ENCODE results near the gene CCDC197.

DNA sequence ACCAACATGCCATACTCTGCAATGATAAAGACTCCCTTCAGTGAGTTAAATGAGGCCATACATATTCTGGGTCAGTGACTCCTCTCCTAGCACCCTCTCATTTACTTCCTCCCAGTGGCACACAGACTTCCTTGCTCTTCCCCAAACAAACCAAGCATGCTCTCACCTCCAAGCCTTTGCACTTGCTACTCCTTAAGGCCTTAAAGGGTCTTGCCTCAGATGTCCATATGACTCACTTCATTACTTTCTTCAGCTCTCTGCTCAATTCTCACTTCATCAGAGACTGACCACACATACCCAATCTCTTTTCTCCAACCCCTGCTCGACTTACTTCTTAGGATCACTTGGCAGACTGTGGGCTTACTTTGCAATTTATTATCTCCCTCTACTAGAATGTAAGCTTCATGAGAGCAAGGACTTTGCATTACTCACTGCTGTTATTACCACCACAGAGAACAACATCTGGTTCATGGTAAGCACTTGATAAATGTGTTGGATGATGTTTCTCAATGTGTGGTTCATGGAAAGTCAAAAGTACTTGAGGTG is 61.1 kb downstream of the CCDC197 start:
- TF ChIP-seq, protein P1, sequence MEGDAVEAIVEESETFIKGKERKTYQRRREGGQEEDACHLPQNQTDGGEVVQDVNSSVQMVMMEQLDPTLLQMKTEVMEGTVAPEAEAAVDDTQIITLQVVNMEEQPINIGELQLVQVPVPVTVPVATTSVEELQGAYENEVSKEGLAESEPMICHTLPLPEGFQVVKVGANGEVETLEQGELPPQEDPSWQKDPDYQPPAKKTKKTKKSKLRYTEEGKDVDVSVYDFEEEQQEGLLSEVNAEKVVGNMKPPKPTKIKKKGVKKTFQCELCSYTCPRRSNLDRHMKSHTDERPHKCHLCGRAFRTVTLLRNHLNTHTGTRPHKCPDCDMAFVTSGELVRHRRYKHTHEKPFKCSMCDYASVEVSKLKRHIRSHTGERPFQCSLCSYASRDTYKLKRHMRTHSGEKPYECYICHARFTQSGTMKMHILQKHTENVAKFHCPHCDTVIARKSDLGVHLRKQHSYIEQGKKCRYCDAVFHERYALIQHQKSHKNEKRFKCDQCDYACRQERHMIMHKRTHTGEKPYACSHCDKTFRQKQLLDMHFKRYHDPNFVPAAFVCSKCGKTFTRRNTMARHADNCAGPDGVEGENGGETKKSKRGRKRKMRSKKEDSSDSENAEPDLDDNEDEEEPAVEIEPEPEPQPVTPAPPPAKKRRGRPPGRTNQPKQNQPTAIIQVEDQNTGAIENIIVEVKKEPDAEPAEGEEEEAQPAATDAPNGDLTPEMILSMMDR (IDR thresholded peaks at IDR 0.05 in 2 of 3, conservative IDR thresholded peaks at IDR 0.05 in 1 of 3; ENCODE audit: insufficient read depth in 2 of 3, low read depth in 1 of 3, low read length in 3 of 3), result no peak
- TF ChIP-seq GABPA (tag; conservative IDR thresholded peaks at IDR 0.05; ENCODE audit: low read depth) (no peak), EZH2 (IDR thresholded peaks at IDR 0.05; ENCODE audit: borderline replicate concordance, low read depth, low read length) (no peak), BHLHE40 (IDR thresholded peaks at IDR 0.05; ENCODE audit: low read length) (no peak), TEAD1 (CRISPR knock-in tag; IDR thresholded peaks at IDR 0.05) (no peak), PCBP1 (IDR thresholded peaks at IDR 0.05; ENCODE audit: low read depth, low read length, poor library complexity, severe bottlenecking) (no peak), EHMT2 (IDR thresholded peaks at IDR 0.05) (no peak)
- TF ChIP-seq, protein P2, sequence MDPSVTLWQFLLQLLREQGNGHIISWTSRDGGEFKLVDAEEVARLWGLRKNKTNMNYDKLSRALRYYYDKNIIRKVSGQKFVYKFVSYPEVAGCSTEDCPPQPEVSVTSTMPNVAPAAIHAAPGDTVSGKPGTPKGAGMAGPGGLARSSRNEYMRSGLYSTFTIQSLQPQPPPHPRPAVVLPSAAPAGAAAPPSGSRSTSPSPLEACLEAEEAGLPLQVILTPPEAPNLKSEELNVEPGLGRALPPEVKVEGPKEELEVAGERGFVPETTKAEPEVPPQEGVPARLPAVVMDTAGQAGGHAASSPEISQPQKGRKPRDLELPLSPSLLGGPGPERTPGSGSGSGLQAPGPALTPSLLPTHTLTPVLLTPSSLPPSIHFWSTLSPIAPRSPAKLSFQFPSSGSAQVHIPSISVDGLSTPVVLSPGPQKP (CRISPR knock-in tag; IDR thresholded peaks at IDR 0.05), result no peak
- TF ChIP-seq, protein P3, sequence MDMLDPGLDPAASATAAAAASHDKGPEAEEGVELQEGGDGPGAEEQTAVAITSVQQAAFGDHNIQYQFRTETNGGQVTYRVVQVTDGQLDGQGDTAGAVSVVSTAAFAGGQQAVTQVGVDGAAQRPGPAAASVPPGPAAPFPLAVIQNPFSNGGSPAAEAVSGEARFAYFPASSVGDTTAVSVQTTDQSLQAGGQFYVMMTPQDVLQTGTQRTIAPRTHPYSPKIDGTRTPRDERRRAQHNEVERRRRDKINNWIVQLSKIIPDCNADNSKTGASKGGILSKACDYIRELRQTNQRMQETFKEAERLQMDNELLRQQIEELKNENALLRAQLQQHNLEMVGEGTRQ (CRISPR knock-in tag; IDR thresholded peaks at IDR 0.05), result no peak
